Stimulated activated CD8-positive, alpha-beta memory T cell treated with anti-CD3 and anti-CD28 coated beads, Interleukin-4, amount 100 ng/mL, for 24 hours (primary cell): ENCODE measurements around the gene MGMT.

Source experiments
- DNase-seq: peaks from one replicate; pipeline ENCODE4 v3.0.0-alpha.2; 2020; ENCODE audit warnings: low read depth

MGMT gene

GRCh38 chr10:129544205-129545202, 77.5 kb downstream of the MGMT start:
- DNase-seq, result no peak

GRCh38 chr10:129545261-129545660, 78.2 kb downstream of the MGMT start:
- DNase-seq, result no peak

- DNase-seq, result no peak
Measured at GRCh38 chr10:129546106-129546505, 79.1 kb downstream of the MGMT start.

GRCh38 chr10:129547608-129548007, 80.6 kb downstream of the MGMT start:
- no peak for DNase-seq

GRCh38 chr10:129548600-129548999, 81.6 kb downstream of the MGMT start:
- no peak for DNase-seq

- DNase-seq, result no peak
Measured at GRCh38 chr10:129550076-129550475, 83.0 kb downstream of the MGMT start.

- no peak for DNase-seq
Measured at GRCh38 chr10:129550658-129551057, 83.6 kb downstream of the MGMT start.

- no peak for DNase-seq
Measured at GRCh38 chr10:129552119-129552518, 85.1 kb downstream of the MGMT start.

- no peak for DNase-seq
Measured at GRCh38 chr10:129553928-129554327, 86.9 kb downstream of the MGMT start.

- no peak for DNase-seq
Measured at GRCh38 chr10:129556316-129556715, 89.3 kb downstream of the MGMT start.

GRCh38 chr10:129560361-129560760, 93.3 kb downstream of the MGMT start:
- DNase-seq, result no peak

- DNase-seq, result no peak
Measured at GRCh38 chr10:129562487-129562886, 95.4 kb downstream of the MGMT start.

GRCh38 chr10:129564923-129565322, 97.9 kb downstream of the MGMT start:
- DNase-seq, result no peak

GRCh38 chr10:129568583-129569344, 101.7 kb downstream of the MGMT start:
- DNase-seq, result no peak

GRCh38 chr10:129570185-129570584, 103.1 kb downstream of the MGMT start:
- DNase-seq, result no peak

- DNase-seq, result no peak
Measured at GRCh38 chr10:129579228-129579627, 112.2 kb downstream of the MGMT start.

- DNase-seq, result no peak
Measured at GRCh38 chr10:129580010-129580409, 113.0 kb downstream of the MGMT start.

GRCh38 chr10:129580901-129581300, 113.9 kb downstream of the MGMT start:
- no peak for DNase-seq

GRCh38 chr10:129581827-129582411, 114.9 kb downstream of the MGMT start:
- no peak for DNase-seq

GRCh38 chr10:129583831-129584230, 116.8 kb downstream of the MGMT start:
- no peak for DNase-seq

GRCh38 chr10:129586898-129587443, 119.9 kb downstream of the MGMT start:
- DNase-seq, result no peak

GRCh38 chr10:129589546-129589945, 122.5 kb downstream of the MGMT start:
- no peak for DNase-seq
